GM12892 (cell line): Measurements from ENCODE around the gene PSD2.

Experiments
- POLR2A ChIP-seq: IDR thresholded peaks from 2 replicates; pipeline ENCODE4 v1.6.1; 2011; ENCODE audit warnings: low read depth, low read length, control low read depth
- POLR2AphosphoS5 ChIP-seq: IDR thresholded peaks from 2 replicates; pipeline ENCODE4 v1.6.1; 2011; ENCODE audit warnings: low read depth, low read length, control low read depth
- TAF1 ChIP-seq: IDR thresholded peaks from 2 replicates; pipeline ENCODE4 v1.6.1; 2011; ENCODE audit warnings: low read depth, mild to moderate bottlenecking, control low read depth, low read length, borderline replicate concordance

DNA sequence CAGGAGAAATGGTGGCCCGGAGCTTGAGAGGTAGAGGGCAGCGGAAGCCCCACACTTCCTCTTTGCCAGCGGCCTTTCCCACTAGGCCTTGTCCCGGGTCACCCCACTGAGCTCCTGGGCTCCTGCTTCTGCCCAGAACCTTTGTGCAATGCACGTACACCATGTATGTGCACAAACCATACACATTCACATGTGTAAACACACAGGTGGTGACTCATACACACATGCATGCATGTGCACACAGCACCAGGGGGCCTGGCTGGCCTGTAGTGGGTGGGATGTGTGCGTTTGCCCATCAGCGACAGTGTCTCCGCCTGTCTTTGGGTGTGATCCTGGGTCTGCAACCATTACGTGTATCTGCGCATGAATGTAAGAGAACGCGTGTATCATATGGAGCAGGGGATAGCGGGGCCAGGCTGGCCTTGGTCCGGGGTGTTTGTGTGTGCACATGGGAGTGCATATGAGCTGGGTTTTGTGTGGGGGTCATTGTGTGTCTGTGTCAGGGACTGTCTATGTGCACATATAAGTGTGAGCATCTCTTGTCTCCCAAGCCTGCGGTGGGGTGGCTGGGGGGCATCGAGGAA, 43.7 kb downstream of the PSD2 start:
- TF ChIP-seq POLR2A: no peak
- no peak for TF ChIP-seq POLR2AphosphoS5
- no peak for TF ChIP-seq TAF1
